ENCODE measurements around the gene ZMYND19. TPM values are rescaled to one million over a fixed set of nuclear protein-coding genes. Genes with fewer than 3 reads are reported as not detected.
"Not testable (repeated sequence)": the region's sequence is repeated elsewhere in the genome, so short reads cannot be mapped to it uniquely, and the experiment has no call there.

Gene ZMYND19
- total RNA-seq, 1 donor from 2014 or later, result 30.4 TPM

GRCh38 chr9:137540536-137540935 lies 49.8 kb downstream of the ZMYND19 start:
- no peak for TF ChIP-seq CTCF (conservative IDR thresholded peaks at IDR 0.05; ENCODE audit: low read depth, low read length)
- no peak for DNase-seq (ENCODE audit: low read depth)
- H3K4me3 ChIP-seq (ENCODE audit: low read depth, low read length), result no peak overlapping the region

GRCh38 chr9:137538058-137538457 lies 52.3 kb downstream of the ZMYND19 start:
- no peak overlapping the region for H3K4me3 ChIP-seq (ENCODE audit: low read depth, low read length)
- no peak for DNase-seq (ENCODE audit: low read depth)
- no peak for TF ChIP-seq CTCF (conservative IDR thresholded peaks at IDR 0.05; ENCODE audit: low read depth, low read length)

GRCh38 chr9:137536594-137537131 lies 53.6 kb downstream of the ZMYND19 start:
- H3K4me3 ChIP-seq (ENCODE audit: low read depth, low read length); DNase-seq (ENCODE audit: low read depth): not testable (repeated sequence)

- H3K4me3 ChIP-seq (ENCODE audit: low read depth, low read length), result no peak overlapping the region
- DNase-seq (ENCODE audit: low read depth), result no peak
- no peak for TF ChIP-seq CTCF (conservative IDR thresholded peaks at IDR 0.05; ENCODE audit: low read depth, low read length)
Observed at GRCh38 chr9:137535120-137535428, 55.2 kb downstream of the ZMYND19 start.

- no peak for DNase-seq (ENCODE audit: low read depth)
- TF ChIP-seq CTCF (conservative IDR thresholded peaks at IDR 0.05; ENCODE audit: low read depth, low read length), result peak; percentile 77
- no peak overlapping the region for H3K4me3 ChIP-seq (ENCODE audit: low read depth, low read length)
Observed at GRCh38 chr9:137534256-137535119, 55.8 kb downstream of the ZMYND19 start.

- H3K4me3 ChIP-seq (ENCODE audit: low read depth, low read length); DNase-seq (ENCODE audit: low read depth): not testable (repeated sequence)
Observed at GRCh38 chr9:137532891-137533468, 57.3 kb downstream of the ZMYND19 start.

Other genes with a start within 250 kb of the ZMYND19 start
- gene EXD3, start 167.3 kb downstream of the ZMYND19 start, total RNA-seq, result 4.1 and 29.2 TPM in 2 replicates
- gene NOXA1, start 167.1 kb downstream of the ZMYND19 start, total RNA-seq, result 0.14 and 2.1 TPM in 2 replicates
- gene ENTPD8, start 149.2 kb downstream of the ZMYND19 start, total RNA-seq, result not detected in 2 replicates
- gene NSMF, start 131.2 kb downstream of the ZMYND19 start, total RNA-seq, result 33.2 and 62.7 TPM in 2 replicates
- under 0.01 and 0.06 TPM in 2 replicates for gene PNPLA7, start 40.1 kb downstream of the ZMYND19 start, total RNA-seq
- gene MRPL41, start 38.6 kb downstream of the ZMYND19 start, total RNA-seq, result 110 and 125 TPM in 2 replicates
- 35.3 and 42.2 TPM in 2 replicates for gene DPH7, start 11.6 kb downstream of the ZMYND19 start, total RNA-seq
- gene ARRDC1, start 15.2 kb upstream of the ZMYND19 start, total RNA-seq, result 47.6 and 74.8 TPM in 2 replicates
- 40.8 and 73.1 TPM in 2 replicates for gene EHMT1, start 28.5 kb upstream of the ZMYND19 start, total RNA-seq